Fibroblast of lung (primary cell): ENCODE results near the gene QDPR. TPM values are rescaled to one million over a fixed set of nuclear protein-coding genes. Genes with fewer than 3 reads are reported as not detected.

ENCODE experiments used
- DNase-seq, 2 donors: peaks; one replicate each; pipeline versions ENCODE4 v3.0.0 to v3.0.0-alpha.2; 2010; ENCODE audit warnings: low read depth in 2 of 2
- H2AFZ ChIP-seq: 2 replicates; pipeline ENCODE4 v1.5.1; 2012; ENCODE audit warnings: low read length, control low read depth, inconsistent platforms
- H3K27ac ChIP-seq: 2 replicates; pipeline ENCODE4 v1.5.1; 2011; ENCODE audit warnings: low read length, control low read depth; ENCODE audit not compliant: insufficient read depth
- H3K27me3 ChIP-seq: 2 replicates; pipeline ENCODE4 v1.5.1; 2011; ENCODE audit warnings: mild to moderate bottlenecking, low read length; ENCODE audit not compliant: control insufficient read depth, insufficient read depth
- H3K36me3 ChIP-seq: 2 replicates; pipeline ENCODE4 v1.5.1; 2011; ENCODE audit warnings: low read length; ENCODE audit not compliant: control insufficient read depth, insufficient read depth
- H3K4me1 ChIP-seq: 2 replicates; pipeline ENCODE4 v1.5.1; 2011; ENCODE audit warnings: low read length; ENCODE audit not compliant: control insufficient read depth, insufficient read depth; ENCODE audit errors: extremely low read depth
- H3K4me2 ChIP-seq: 2 replicates; pipeline ENCODE4 v1.5.1; 2011; ENCODE audit warnings: low read length, control low read depth; ENCODE audit not compliant: insufficient read depth; ENCODE audit errors: extremely low read depth
- H3K4me3 ChIP-seq, 4 experiments: fragments of 200-600 bp in 1 of 4; sonication (generic) in 1 of 4; replicated peaks in 1 of 4; 2 replicates each; pipeline ENCODE4 v1.5.1; 2011 to 2016; ENCODE audit warnings: low read length in 4 of 4, low read depth in 3 of 4, mild to moderate bottlenecking in 3 of 4, control low read depth in 2 of 4, inconsistent platforms in 1 of 4, mixed read lengths in 1 of 4; ENCODE audit not compliant: insufficient read depth in 1 of 4; ENCODE audit errors: control extremely low read depth in 1 of 4
- H3K79me2 ChIP-seq: 2 replicates; pipeline ENCODE4 v1.5.1; 2012; ENCODE audit warnings: mild to moderate bottlenecking, low read length, inconsistent platforms; ENCODE audit not compliant: control insufficient read depth, insufficient read depth
- H3K9ac ChIP-seq: 2 replicates; pipeline ENCODE4 v1.5.1; 2011; ENCODE audit warnings: mild to moderate bottlenecking, low read length, control low read depth; ENCODE audit not compliant: insufficient read depth
- H3K9me3 ChIP-seq: 2 replicates; pipeline ENCODE4 v1.5.1; 2012; ENCODE audit warnings: low read depth, low read length; ENCODE audit not compliant: control insufficient read depth, insufficient read depth
- H4K20me1 ChIP-seq: 2 replicates; pipeline ENCODE4 v1.5.1; 2011; ENCODE audit warnings: low read length; ENCODE audit not compliant: control insufficient read depth, insufficient read depth; ENCODE audit errors: extremely low read depth
- EZH2 ChIP-seq: IDR thresholded peaks from 2 replicates; pipeline ENCODE4 v1.5.1; 2012; ENCODE audit warnings: low read length, control low read depth, mild to moderate bottlenecking; ENCODE audit errors: missing control alignments
- polyA plus RNA-seq, 2 donors: library from polyadenylated mRNA; depleted of rRNA in 1 of 2; stranded (reverse) in 1 of 2; unstranded in 1 of 2; fragments of >200 nt; gene quantifications; 2 replicates each; pipeline ENCODE4 v1.2.1, GENCODE V29; 2011 to 2012; ENCODE audit warnings: missing spikeins in 1 of 2
- total RNA-seq: library from RNA; depleted of rRNA; stranded (reverse); fragments of >200 nt; gene quantifications from 2 replicates; pipeline ENCODE4 v1.2.1, GENCODE V29; 2014
- TF ChIP-seq, protein P1 (sequence below), 2 donors: IDR thresholded peaks in 1 of 2; conservative IDR thresholded peaks in 1 of 2; 1 replicate in 1 of 2; 2 replicates in 1 of 2; pipeline ENCODE4 v1.5.1; 2011 to 2012; ENCODE audit warnings: low read length in 2 of 2, control low read depth in 1 of 2, inconsistent platforms in 1 of 2, low read depth in 1 of 2, mild to moderate bottlenecking in 1 of 2

Gene QDPR
- total and polyA plus RNA-seq, 2 donors (not counting 1 experiment from before 2014, with no cell fraction given), result 27.4 to 41.4 TPM

DNA sequence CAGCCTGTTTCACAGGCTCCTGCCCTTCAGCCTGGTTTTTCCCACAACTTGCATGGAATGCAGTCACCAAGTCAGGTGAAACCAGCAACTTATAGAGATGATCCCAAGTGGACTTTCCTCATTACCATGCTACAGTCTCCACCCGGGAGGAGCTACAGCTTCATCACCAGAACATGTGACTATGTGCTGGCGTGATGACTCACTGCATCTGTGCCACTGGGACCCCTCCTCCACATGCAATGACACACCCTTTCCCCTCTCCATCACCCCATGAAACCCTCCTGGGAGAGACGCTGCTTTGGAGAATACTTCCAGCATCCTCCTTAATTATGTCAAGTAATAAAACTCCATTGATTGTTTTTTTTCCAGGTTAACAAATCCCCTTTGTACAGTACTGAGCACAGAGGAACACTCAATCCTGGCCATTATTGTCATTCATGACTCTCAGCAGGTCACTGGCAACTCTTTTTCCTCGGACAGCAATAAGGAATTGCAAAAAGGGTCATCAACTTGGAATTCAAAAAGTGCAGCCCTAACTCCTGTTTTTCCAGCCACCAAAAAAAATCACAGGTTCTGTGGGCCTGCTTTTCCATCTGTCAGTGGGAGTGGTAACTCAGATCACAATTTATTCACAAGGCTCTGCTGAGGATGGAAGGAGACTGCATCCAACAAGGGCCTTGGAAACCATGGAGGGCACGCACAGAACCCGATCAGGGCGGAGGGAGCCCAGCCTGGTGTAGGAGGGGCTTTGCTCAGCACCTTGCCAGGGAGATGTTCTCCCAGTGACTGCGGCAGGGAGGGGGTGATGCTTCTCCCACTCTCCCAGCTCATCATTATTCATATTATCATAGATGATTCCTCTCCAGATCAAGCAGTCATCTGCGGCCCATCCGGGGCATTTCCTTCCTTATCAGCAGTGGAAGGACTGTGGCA lies 17.4 kb downstream of the QDPR start:
- TF ChIP-seq, protein P1, sequence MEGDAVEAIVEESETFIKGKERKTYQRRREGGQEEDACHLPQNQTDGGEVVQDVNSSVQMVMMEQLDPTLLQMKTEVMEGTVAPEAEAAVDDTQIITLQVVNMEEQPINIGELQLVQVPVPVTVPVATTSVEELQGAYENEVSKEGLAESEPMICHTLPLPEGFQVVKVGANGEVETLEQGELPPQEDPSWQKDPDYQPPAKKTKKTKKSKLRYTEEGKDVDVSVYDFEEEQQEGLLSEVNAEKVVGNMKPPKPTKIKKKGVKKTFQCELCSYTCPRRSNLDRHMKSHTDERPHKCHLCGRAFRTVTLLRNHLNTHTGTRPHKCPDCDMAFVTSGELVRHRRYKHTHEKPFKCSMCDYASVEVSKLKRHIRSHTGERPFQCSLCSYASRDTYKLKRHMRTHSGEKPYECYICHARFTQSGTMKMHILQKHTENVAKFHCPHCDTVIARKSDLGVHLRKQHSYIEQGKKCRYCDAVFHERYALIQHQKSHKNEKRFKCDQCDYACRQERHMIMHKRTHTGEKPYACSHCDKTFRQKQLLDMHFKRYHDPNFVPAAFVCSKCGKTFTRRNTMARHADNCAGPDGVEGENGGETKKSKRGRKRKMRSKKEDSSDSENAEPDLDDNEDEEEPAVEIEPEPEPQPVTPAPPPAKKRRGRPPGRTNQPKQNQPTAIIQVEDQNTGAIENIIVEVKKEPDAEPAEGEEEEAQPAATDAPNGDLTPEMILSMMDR (conservative IDR thresholded peaks at IDR 0.05 in 1 of 2, IDR thresholded peaks at IDR 0.05 in 1 of 2; ENCODE audit: low read depth in 1 of 2, low read length in 2 of 2), result no peak
- TF ChIP-seq EZH2, result no peak
- no peak overlapping the region for H2AFZ ChIP-seq
- H3K36me3 ChIP-seq, result peaks cover 9% of the 10 kb centered on the region
- H3K27me3 ChIP-seq, result no peaks in the 10 kb centered on the region
- DNase-seq, result peak; percentile 74 to 83
- H3K9me3 ChIP-seq, result no peaks in the 10 kb centered on the region
- no peaks in the 10 kb centered on the region for H4K20me1 ChIP-seq
- H3K79me2 ChIP-seq, result peaks cover 2% of the 10 kb centered on the region
- peak overlapping the region; percentile 56 for H3K4me2 ChIP-seq
- peaks cover 5% of the 10 kb centered on the region for H3K4me1 ChIP-seq
- H3K27ac ChIP-seq, result no peak overlapping the region
- H3K9ac ChIP-seq, result no peak overlapping the region
- H3K4me3 ChIP-seq, result no peak overlapping the region

DNA sequence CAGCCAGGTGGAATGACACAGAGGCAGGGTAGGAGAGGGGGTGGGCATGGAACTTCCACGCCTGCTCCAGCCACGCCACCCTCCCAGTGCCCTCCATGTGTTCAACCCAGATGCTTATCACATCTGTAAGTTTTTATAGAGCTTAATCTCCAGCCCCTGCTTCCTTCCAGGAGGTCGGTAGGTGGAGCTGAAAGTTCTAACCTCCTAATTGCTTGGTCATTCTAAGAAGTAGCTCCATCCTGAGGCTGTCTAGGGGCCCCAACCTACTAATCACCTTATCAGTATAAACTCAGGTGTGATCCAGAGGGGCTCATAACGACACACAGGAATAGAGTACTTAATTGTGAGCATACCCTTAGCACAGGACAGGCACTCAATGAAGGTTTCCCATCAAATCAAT lies 18.3 kb downstream of the QDPR start:
- H3K4me3 ChIP-seq, result no peak overlapping the region
- no peaks in the 10 kb centered on the region for H4K20me1 ChIP-seq
- peaks cover 9% of the 10 kb centered on the region for H3K36me3 ChIP-seq
- no peak overlapping the region for H2AFZ ChIP-seq
- H3K4me1 ChIP-seq, result peaks cover 5% of the 10 kb centered on the region
- no peak overlapping the region for H3K9ac ChIP-seq
- H3K4me2 ChIP-seq, result no peak overlapping the region
- TF ChIP-seq, protein P1 (conservative IDR thresholded peaks at IDR 0.05 in 1 of 2, IDR thresholded peaks at IDR 0.05 in 1 of 2; ENCODE audit: low read depth in 1 of 2, low read length in 2 of 2), result no peak
- no peak for TF ChIP-seq EZH2
- DNase-seq, result no peak
- peak overlapping the region; percentile 49 for H3K27ac ChIP-seq
- no peaks in the 10 kb centered on the region for H3K27me3 ChIP-seq
- peaks cover 2% of the 10 kb centered on the region for H3K79me2 ChIP-seq
- no peaks in the 10 kb centered on the region for H3K9me3 ChIP-seq

DNA sequence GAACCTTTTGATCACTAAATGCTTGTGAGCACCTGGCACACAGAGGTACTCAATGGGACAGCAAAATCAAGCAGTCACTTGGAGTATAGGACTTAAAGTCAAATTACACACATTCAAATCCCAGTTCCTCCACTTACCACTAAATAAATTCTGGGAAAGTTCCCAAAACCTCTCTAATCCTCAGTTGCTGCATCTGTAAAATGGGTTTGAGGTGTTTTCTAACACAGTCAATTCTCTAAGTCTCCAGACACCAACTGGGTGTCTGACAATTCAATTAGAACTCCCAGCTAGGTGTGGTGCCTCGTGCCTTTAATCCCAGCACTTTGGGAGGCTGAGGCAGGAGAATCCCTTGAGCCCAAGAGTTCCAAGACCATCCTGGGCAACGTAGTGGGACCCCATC lies 19.0 kb downstream of the QDPR start:
- no peak overlapping the region for H2AFZ ChIP-seq
- TF ChIP-seq EZH2, result no peak
- TF ChIP-seq, protein P1 (conservative IDR thresholded peaks at IDR 0.05 in 1 of 2, IDR thresholded peaks at IDR 0.05 in 1 of 2; ENCODE audit: low read depth in 1 of 2, low read length in 2 of 2), result no peak
- no peak overlapping the region for H3K4me3 ChIP-seq
- peaks cover 5% of the 10 kb centered on the region for H3K4me1 ChIP-seq
- no peaks in the 10 kb centered on the region for H3K9me3 ChIP-seq
- H3K27me3 ChIP-seq, result no peaks in the 10 kb centered on the region
- H3K79me2 ChIP-seq, result peaks cover 2% of the 10 kb centered on the region
- H3K9ac ChIP-seq, result no peak overlapping the region
- H3K36me3 ChIP-seq, result peaks cover 9% of the 10 kb centered on the region
- no peaks in the 10 kb centered on the region for H4K20me1 ChIP-seq
- no peak overlapping the region for H3K4me2 ChIP-seq
- no peak for DNase-seq
- no peak overlapping the region for H3K27ac ChIP-seq
